Liver (tissue), 9 donors: Measurements from ENCODE around the gene CEP131. TPM values are rescaled to one million over a fixed set of nuclear protein-coding genes. Genes with fewer than 3 reads are reported as not detected.

Experiments
- DNase-seq: peaks from one replicate; pipeline ENCODE4 v3.0.0-alpha.2; 2017; ENCODE audit warnings: low spot score
- H3K27ac ChIP-seq, 2 donors: one replicate each; pipeline ENCODE4 v1.7.0; 2013; ENCODE audit warnings: inconsistent platforms in 2 of 2, low read length in 2 of 2, control low read depth in 1 of 2, low read depth in 1 of 2, mild to moderate bottlenecking in 1 of 2
- H3K27me3 ChIP-seq, 4 donors: one replicate each; pipeline versions ENCODE4 v1.6.1 to v1.7.0; 2013; ENCODE audit warnings: low read length in 3 of 4, inconsistent platforms in 1 of 4, mild to moderate bottlenecking in 1 of 4, moderate library complexity in 1 of 4; ENCODE audit not compliant: control insufficient read depth in 4 of 4, insufficient read depth in 4 of 4
- H3K36me3 ChIP-seq, 4 donors: one replicate each; pipeline versions ENCODE4 v1.6.1 to v1.7.0; 2013; ENCODE audit warnings: low read length in 3 of 4, mild to moderate bottlenecking in 3 of 4, low read depth in 1 of 4, moderate library complexity in 1 of 4; ENCODE audit not compliant: control insufficient read depth in 4 of 4, insufficient read depth in 3 of 4
- H3K4me1 ChIP-seq, 4 donors: one replicate each; pipeline versions ENCODE4 v1.6.1 to v1.7.0; 2013; ENCODE audit warnings: low read length in 3 of 4, mild to moderate bottlenecking in 3 of 4, moderate library complexity in 1 of 4; ENCODE audit not compliant: control insufficient read depth in 4 of 4, insufficient read depth in 4 of 4
- H3K4me3 ChIP-seq, 3 donors: one replicate each; pipeline versions ENCODE4 v1.6.1 to v1.7.0; 2013; ENCODE audit warnings: low read length in 3 of 3, control low read depth in 1 of 3, low read depth in 1 of 3, mild to moderate bottlenecking in 1 of 3
- H3K9ac ChIP-seq, 2 donors: one replicate each; pipeline ENCODE4 v1.7.0; 2013; ENCODE audit warnings: low read length in 2 of 2, mild to moderate bottlenecking in 2 of 2, moderate library complexity in 2 of 2, control low read depth in 1 of 2, low read depth in 1 of 2
- H3K9me3 ChIP-seq, 4 donors: one replicate each; pipeline versions ENCODE4 v1.6.1 to v1.7.0; 2013; ENCODE audit warnings: low read length in 3 of 4; ENCODE audit not compliant: control insufficient read depth in 4 of 4
- EGR1 ChIP-seq, 2 donors: IDR thresholded peaks; 2 replicates each; pipeline ENCODE4 v1.6.1; 2016 to 2018; ENCODE audit warnings: antibody characterized with exemption in 2 of 2, low read depth in 2 of 2
- FOXA1 ChIP-seq: IDR thresholded peaks from 2 replicates; pipeline ENCODE4 v1.6.1; 2016; ENCODE audit warnings: antibody characterized with exemption
- GABPA ChIP-seq, 2 donors: IDR thresholded peaks in 1 of 2; conservative IDR thresholded peaks in 1 of 2; 2 replicates each; pipeline ENCODE4 v1.6.1; 2016; ENCODE audit warnings: antibody characterized with exemption in 2 of 2, mild to moderate bottlenecking in 1 of 2, moderate library complexity in 1 of 2
- HNF4A ChIP-seq, 2 donors: conservative IDR thresholded peaks; 2 replicates each; pipeline ENCODE4 v1.6.1; 2016; ENCODE audit warnings: antibody characterized with exemption in 2 of 2, mild to moderate bottlenecking in 2 of 2
- JUND ChIP-seq, 2 donors: IDR thresholded peaks; 2 replicates each; pipeline ENCODE4 v1.6.1; 2016; ENCODE audit warnings: antibody characterized with exemption in 2 of 2
- NR2F2 ChIP-seq: IDR thresholded peaks from 2 replicates; pipeline ENCODE4 v1.6.1; 2016; ENCODE audit warnings: antibody characterized with exemption
- RAD21 ChIP-seq, 2 donors: IDR thresholded peaks; 2 replicates each; pipeline ENCODE4 v1.6.1; 2016; ENCODE audit warnings: antibody characterized with exemption in 2 of 2, mild to moderate bottlenecking in 2 of 2
- RXRA ChIP-seq, 2 donors: IDR thresholded peaks; 2 replicates each; pipeline ENCODE4 v1.6.1; 2017 to 2018; ENCODE audit warnings: antibody characterized with exemption in 2 of 2, mild to moderate bottlenecking in 1 of 2
- SP1 ChIP-seq: IDR thresholded peaks from 2 replicates; pipeline ENCODE4 v1.6.1; 2018; ENCODE audit warnings: antibody characterized with exemption, mild to moderate bottlenecking
- TAF1 ChIP-seq: conservative IDR thresholded peaks from 2 replicates; pipeline ENCODE4 v1.6.1; 2016; ENCODE audit warnings: antibody characterized with exemption, mild to moderate bottlenecking
- YY1 ChIP-seq: IDR thresholded peaks from 2 replicates; pipeline ENCODE4 v1.6.1; 2016; ENCODE audit warnings: antibody characterized with exemption, mild to moderate bottlenecking
- WGBS: extraction: QIAGEN DNeasy Blood & Tissue Kit; methylation state at CpG from one replicate; pipeline ENCODE4 v1.1.7; 2013; 5-methylcytosine and 5-hydroxymethylcytosine counted together
- polyA plus RNA-seq, 2 donors: library from polyadenylated mRNA; stranded (reverse) in 1 of 2; unstranded in 1 of 2; fragments of 200-250 nt in 1 of 2; fragments of >200 nt in 1 of 2; fragmentation: Nextera tagmentation in 1 of 2; extraction: Ambion mirVana in 1 of 2; gene quantifications; one replicate each; pipeline versions ENCODE4 v1.2.1 to v1.2.3, GENCODE V29; 2013 to 2015
- total RNA-seq, 2 donors: library from RNA; depleted of rRNA; stranded (reverse); fragments of >200 nt; gene quantifications; one replicate each; pipeline ENCODE4 v1.2.3, GENCODE V29; 2014
- TF ChIP-seq, protein P1 (sequence below): IDR thresholded peaks from 2 replicates; pipeline ENCODE4 v1.6.1; 2016; ENCODE audit warnings: antibody characterized with exemption
- TF ChIP-seq, protein P2 (sequence below): IDR thresholded peaks from 2 replicates; pipeline ENCODE4 v1.6.1; 2016; ENCODE audit warnings: antibody characterized with exemption
- TF ChIP-seq, protein P3 (sequence below): fragments of 150-350 bp; IDR thresholded peaks from 2 replicates; pipeline ENCODE4 v1.5.1; 2017; ENCODE audit warnings: improper control_type of control experiment, low read depth, low read length; ENCODE audit not compliant: missing input control
- donor health status: healthy.
- donor health status: healthy.
- donor health status: healthy.
- donor health status: healthy.
- donor health status: healthy.

Gene CEP131
- total and polyA plus RNA-seq, 4 donors: 0.71 to 6.3 (median 2.2) TPM

DNA sequence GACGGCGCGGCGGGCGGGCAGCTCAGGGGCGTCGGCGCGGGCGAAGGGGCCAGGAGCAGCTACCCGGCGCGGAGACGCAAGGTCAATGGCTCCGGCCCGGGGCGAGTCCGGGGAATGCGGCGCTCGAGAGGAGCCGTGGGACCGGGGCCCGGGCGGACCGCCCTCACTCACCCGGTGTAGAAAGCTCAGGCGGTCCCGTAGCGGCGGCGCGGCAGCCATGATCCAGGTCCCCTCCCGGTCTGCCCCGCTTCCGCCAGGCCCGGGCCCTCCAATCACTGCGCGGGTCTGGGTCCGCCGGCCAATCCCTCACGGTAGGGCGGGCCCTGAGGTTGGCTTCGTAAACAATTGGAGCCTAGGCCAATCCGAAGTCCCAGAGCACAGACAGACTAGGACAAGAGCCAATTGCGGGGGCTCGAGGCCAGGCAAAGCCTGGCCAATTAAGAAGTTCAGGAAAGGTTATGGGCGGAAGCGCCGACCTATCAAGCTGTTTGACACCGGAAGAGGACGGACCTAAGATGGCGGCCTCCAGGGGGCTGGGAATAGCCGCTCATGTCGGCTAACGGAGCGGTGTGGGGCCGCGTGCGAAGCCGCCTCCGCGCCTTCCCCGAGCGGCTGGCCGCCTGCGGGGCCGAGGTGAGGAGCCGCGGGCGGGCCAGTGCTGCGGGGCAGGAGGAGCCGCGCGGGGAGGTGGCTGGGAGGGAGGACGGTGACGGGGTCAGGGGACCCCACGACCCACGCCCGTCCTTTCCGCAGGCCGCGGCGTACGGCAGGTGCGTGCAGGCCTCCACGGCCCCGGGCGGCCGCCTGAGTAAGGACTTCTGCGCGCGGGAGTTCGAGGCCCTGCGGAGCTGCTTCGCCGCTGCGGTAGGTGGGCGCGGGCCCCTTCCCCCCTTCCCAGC, 16.3 kb upstream of the CEP131 start, which contains the start of the genes NDUFAF8 and TEPSIN:
Gene NDUFAF8, plus strand, starts transcription at position 504 of the 899 bp plus-strand sequence. Its CDS starts 46 bp downstream, at position 550.
Gene TEPSIN, minus strand, starts transcription at position 241 of the 899 bp plus-strand sequence. Its CDS starts 22 bp downstream, at position 219.
- under 1% methylated on average over 100 of the region's 100 CpGs for WGBS
- TF ChIP-seq GABPA (IDR thresholded peaks at IDR 0.05 in 1 of 2, conservative IDR thresholded peaks at IDR 0.05 in 1 of 2) (peak; percentile 80 to 92), EGR1 (IDR thresholded peaks at IDR 0.05; ENCODE audit: low read depth in 2 of 2) (peak; percentile 58 to 88), JUND (IDR thresholded peaks at IDR 0.05) (no peak), HNF4A (conservative IDR thresholded peaks at IDR 0.05) (no peak), TAF1 (no peak), FOXA1 (no peak), NR2F2 (peak; percentile 78), SP1 (peak; percentile 99), RAD21 (IDR thresholded peaks at IDR 0.05) (peak in 1 of 2 donors; percentile 21), RXRA (IDR thresholded peaks at IDR 0.05) (peak in 1 of 2 donors; percentile 41), YY1 (peak; percentile 98)
- no peaks in the 10 kb centered on the region for H3K36me3 ChIP-seq
- no peaks in the 10 kb centered on the region for H3K9me3 ChIP-seq
- peak within 1 kb of the TSS; percentile 34 to 75 for H3K9ac ChIP-seq
- H3K27me3 ChIP-seq: no peaks in the 10 kb centered on the region
- H3K4me1 ChIP-seq: peaks cover 6 to 31% (median 27%) of the 10 kb centered on the region in 4 donors
- peak within 1 kb of the TSS; percentile 71 to 74 for H3K27ac ChIP-seq
- H3K4me3 ChIP-seq: peak within 1 kb of the TSS; percentile 74 to 98 (median 89)
- peak; percentile 94 for DNase-seq

DNA sequence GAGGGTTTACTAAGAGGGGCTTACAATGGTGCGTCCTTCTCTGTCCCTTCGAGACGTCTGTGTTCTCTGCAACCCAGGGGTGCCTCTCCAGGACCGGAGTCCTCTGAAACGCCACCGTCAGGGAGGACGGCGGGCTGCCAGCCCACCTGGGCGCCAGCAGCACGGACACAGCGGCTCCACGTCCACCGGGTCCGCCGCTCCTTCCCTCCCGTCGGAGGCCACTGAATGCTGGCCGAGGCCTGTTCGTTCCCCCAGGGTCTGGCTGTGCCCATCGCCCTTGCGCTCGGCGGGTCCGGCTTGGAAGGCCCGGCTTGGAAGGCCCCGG, 15.7 kb upstream of the CEP131 start:
- Histone ChIP-seq H3K27ac (peak overlapping the region in 1 of 2 donors; percentile 24), H3K4me3 (peak overlapping the region; percentile 62 to 98 (median 89)), H3K36me3 (peaks cover 0 to 2% (median under 1%) of the 10 kb centered on the region in 4 donors), H3K9me3 (no peaks in the 10 kb centered on the region), H3K27me3 (no peaks in the 10 kb centered on the region), H3K4me1 (peaks cover 6 to 31% (median 27%) of the 10 kb centered on the region in 4 donors), H3K9ac (peak overlapping the region in 1 of 2 donors; percentile 75)
- no peak for DNase-seq
- TF ChIP-seq, protein P1, sequence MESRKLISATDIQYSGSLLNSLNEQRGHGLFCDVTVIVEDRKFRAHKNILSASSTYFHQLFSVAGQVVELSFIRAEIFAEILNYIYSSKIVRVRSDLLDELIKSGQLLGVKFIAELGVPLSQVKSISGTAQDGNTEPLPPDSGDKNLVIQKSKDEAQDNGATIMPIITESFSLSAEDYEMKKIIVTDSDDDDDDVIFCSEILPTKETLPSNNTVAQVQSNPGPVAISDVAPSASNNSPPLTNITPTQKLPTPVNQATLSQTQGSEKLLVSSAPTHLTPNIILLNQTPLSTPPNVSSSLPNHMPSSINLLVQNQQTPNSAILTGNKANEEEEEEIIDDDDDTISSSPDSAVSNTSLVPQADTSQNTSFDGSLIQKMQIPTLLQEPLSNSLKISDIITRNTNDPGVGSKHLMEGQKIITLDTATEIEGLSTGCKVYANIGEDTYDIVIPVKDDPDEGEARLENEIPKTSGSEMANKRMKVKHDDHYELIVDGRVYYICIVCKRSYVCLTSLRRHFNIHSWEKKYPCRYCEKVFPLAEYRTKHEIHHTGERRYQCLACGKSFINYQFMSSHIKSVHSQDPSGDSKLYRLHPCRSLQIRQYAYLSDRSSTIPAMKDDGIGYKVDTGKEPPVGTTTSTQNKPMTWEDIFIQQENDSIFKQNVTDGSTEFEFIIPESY: no peak
- TF ChIP-seq, protein P2, sequence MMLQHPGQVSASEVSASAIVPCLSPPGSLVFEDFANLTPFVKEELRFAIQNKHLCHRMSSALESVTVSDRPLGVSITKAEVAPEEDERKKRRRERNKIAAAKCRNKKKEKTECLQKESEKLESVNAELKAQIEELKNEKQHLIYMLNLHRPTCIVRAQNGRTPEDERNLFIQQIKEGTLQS: no peak
- no peak for TF ChIP-seq YY1
- TF ChIP-seq RXRA (IDR thresholded peaks at IDR 0.05): no peak
- TF ChIP-seq, protein P3, sequence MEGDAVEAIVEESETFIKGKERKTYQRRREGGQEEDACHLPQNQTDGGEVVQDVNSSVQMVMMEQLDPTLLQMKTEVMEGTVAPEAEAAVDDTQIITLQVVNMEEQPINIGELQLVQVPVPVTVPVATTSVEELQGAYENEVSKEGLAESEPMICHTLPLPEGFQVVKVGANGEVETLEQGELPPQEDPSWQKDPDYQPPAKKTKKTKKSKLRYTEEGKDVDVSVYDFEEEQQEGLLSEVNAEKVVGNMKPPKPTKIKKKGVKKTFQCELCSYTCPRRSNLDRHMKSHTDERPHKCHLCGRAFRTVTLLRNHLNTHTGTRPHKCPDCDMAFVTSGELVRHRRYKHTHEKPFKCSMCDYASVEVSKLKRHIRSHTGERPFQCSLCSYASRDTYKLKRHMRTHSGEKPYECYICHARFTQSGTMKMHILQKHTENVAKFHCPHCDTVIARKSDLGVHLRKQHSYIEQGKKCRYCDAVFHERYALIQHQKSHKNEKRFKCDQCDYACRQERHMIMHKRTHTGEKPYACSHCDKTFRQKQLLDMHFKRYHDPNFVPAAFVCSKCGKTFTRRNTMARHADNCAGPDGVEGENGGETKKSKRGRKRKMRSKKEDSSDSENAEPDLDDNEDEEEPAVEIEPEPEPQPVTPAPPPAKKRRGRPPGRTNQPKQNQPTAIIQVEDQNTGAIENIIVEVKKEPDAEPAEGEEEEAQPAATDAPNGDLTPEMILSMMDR: no peak
- under 1% methylated on average over 26 of the region's 26 CpGs for WGBS
